Left cardiac atrium (tissue), 4 donors: ENCODE results near the gene TMEM130. TPM values are rescaled to one million over a fixed set of nuclear protein-coding genes. Genes with fewer than 3 reads are reported as not detected.
"Not testable (repeated sequence)": the region's sequence is repeated elsewhere in the genome, so short reads cannot be mapped to it uniquely, and the experiment has no call there.

ENCODE experiments used
- ATAC-seq, 2 donors: fragments of 200-7000 bp; cut with Tn5 transposase; one replicate each; pipeline ENCODE4 v1.9.1; 2020; ENCODE audit warnings: mild to moderate bottlenecking in 2 of 2, moderate library complexity in 2 of 2
- DNase-seq: peaks from one replicate; pipeline ENCODE4 v3.0.0-alpha.2; 2020
- intact Hi-C, 2 donors: fragments of 100-400 bp; cut with DNase I; formaldehyde crosslinking; loops; one replicate each; pipeline versions ENCODE4 v1.14.1 to v1.15.1; 2022 to 2023
- total RNA-seq, 2 donors: library from RNA; stranded (reverse); fragmentation: NEBNext Ultra II Directional; extraction: Animal tissue kit (Norgen Biotek cat#: 25700); gene quantifications; one replicate each; pipeline ENCODE4 v1.2.1, GENCODE V29; 2021
- donor health status: DM: no; HTN: yes; CAD: no.
- donor health status: DM: no; HTN: yes; CAD: no; lungs with severe emphysema.
- donor health status: DM: yes; HTN: yes; CAD: no.
- donor health status: Dilated cardiomyopathy.

TMEM130 gene
- total RNA-seq, 2 donors from 2014 or later: 0.27 TPM; not detected in 1

- DNase-seq: no peak
- ATAC-seq: no peak
- intact Hi-C loops: no loop called here
Measured at GRCh38 chr7:98862203-98862602, 7.6 kb downstream of the TMEM130 start.

- DNase-seq: no peak
- intact Hi-C loops: no loop called here
- ATAC-seq: no peak
Measured at GRCh38 chr7:98860071-98860470, 9.7 kb downstream of the TMEM130 start.

- ATAC-seq (no peak), DNase-seq (no peak)
- intact Hi-C loops: no loop called here
Measured at GRCh38 chr7:98855610-98856422, 14.0 kb downstream of the TMEM130 start.

- DNase-seq: no peak
- intact Hi-C loops: no loop called here
- ATAC-seq: no peak
Measured at GRCh38 chr7:98852826-98853225, 17.0 kb downstream of the TMEM130 start.

- DNase-seq (no peak), ATAC-seq (no peak)
- intact Hi-C loops: loop anchor here in 1 of 2 donors (10.0 kb wide), 1 partner anchor 554 kb away; no protein-coding TSS in a partner anchor
Measured at GRCh38 chr7:98848918-98849317, 20.9 kb downstream of the TMEM130 start.

GRCh38 chr7:98842552-98842951, 27.3 kb downstream of the TMEM130 start:
- ATAC-seq, DNase-seq: not testable (repeated sequence)
- intact Hi-C loops: loop anchor here in 1 of 2 donors (10.0 kb wide), 1 partner anchor 548 kb away; no protein-coding TSS in a partner anchor

GRCh38 chr7:98841179-98841997, 28.4 kb downstream of the TMEM130 start:
- ATAC-seq (peak; percentile 72 to 80), DNase-seq (peak; percentile 57)
- intact Hi-C loops: loop anchor here (1.0 to 10.0 kb wide), 4 partner anchors 87 to 547 kb away; no protein-coding TSS in a partner anchor

- peak in 1 of 2 donors; percentile 61 for ATAC-seq
- intact Hi-C loops: loop anchor here (1.0 to 10.0 kb wide), 4 partner anchors 86 to 546 kb away; no protein-coding TSS in a partner anchor
- no peak for DNase-seq
Measured at GRCh38 chr7:98840722-98841121, 29.1 kb downstream of the TMEM130 start.

- intact Hi-C loops: loop anchor here (2.0 to 10.0 kb wide), 3 partner anchors 85 to 545 kb away; no protein-coding TSS in a partner anchor
- no peak for ATAC-seq
- no peak for DNase-seq
Measured at GRCh38 chr7:98840096-98840495, 29.7 kb downstream of the TMEM130 start.

GRCh38 chr7:98837630-98837972, 32.2 kb downstream of the TMEM130 start:
- no peak for ATAC-seq
- DNase-seq: no peak
- intact Hi-C loops: loop anchor here in 1 of 2 donors (5.0 kb wide), 1 partner anchor 80 kb away; no protein-coding TSS in a partner anchor

- intact Hi-C loops: loop anchor here in 1 of 2 donors (5.0 kb wide), 1 partner anchor 80 kb away; no protein-coding TSS in a partner anchor
- ATAC-seq (peak in 1 of 2 donors; percentile 20), DNase-seq (no peak)
Measured at GRCh38 chr7:98836811-98837629, 32.8 kb downstream of the TMEM130 start.

- ATAC-seq (no peak), DNase-seq (no peak)
- intact Hi-C loops: loop anchor here in 1 of 2 donors (5.0 kb wide), 1 partner anchor 78 kb away; no protein-coding TSS in a partner anchor
Measured at GRCh38 chr7:98834949-98835348, 34.9 kb downstream of the TMEM130 start.

- no peak for DNase-seq
- ATAC-seq: no peak
- intact Hi-C loops: no loop called here
Measured at GRCh38 chr7:98833022-98833421, 36.8 kb downstream of the TMEM130 start.

- intact Hi-C loops: no loop called here
- DNase-seq (no peak), ATAC-seq (no peak)
Measured at GRCh38 chr7:98831641-98832221, 38.1 kb downstream of the TMEM130 start.

GRCh38 chr7:98830972-98831548, 38.8 kb downstream of the TMEM130 start:
- intact Hi-C loops: no loop called here
- ATAC-seq (peak; percentile 16 to 47), DNase-seq (no peak)

- intact Hi-C loops: no loop called here
- ATAC-seq (no peak), DNase-seq (no peak)
Measured at GRCh38 chr7:98828368-98828767, 41.4 kb downstream of the TMEM130 start.

GRCh38 chr7:98827258-98827657, 42.6 kb downstream of the TMEM130 start:
- DNase-seq (no peak), ATAC-seq (no peak)
- intact Hi-C loops: no loop called here

GRCh38 chr7:98826811-98827231, 43.0 kb downstream of the TMEM130 start:
- intact Hi-C loops: no loop called here
- peak; percentile 94 to 96 for ATAC-seq
- peak; percentile 86 for DNase-seq
